Measurements from ENCODE around the gene RNFT2. TPM values are rescaled to one million over a fixed set of nuclear protein-coding genes. Genes with fewer than 3 reads are reported as not detected.

RNFT2 gene
- total and polyA plus RNA-seq, 12 donors, result 0.46 to 2.2 (median 1.6) TPM

- WGBS, 2 donors, result 72 to 75% methylated on average over 4 of the region's 4 CpGs
- DNase-seq, result no peak
- Histone ChIP-seq H3K9me3 (peaks cover 0 to 5% (median 0%) of the 10 kb centered on the region in 11 donors), H3K4me1 (peaks cover 0 to 5% (median 0%) of the 10 kb centered on the region in 9 donors), H3K36me3 (no peaks in the 10 kb centered on the region), H3K27me3 (no peaks in the 10 kb centered on the region), H3K4me3 (no peak overlapping the region), H3K27ac (no peak overlapping the region)
- no peak for TF ChIP-seq CTCF (IDR thresholded peaks at IDR 0.05)
- intact Hi-C loops (cut with DNase I), result no loop called here
- ATAC-seq, result no peak
Measured at GRCh38 chr12:116774020-116774419, 35.9 kb downstream of the RNFT2 start.

GRCh38 chr12:116777245-116777644, 39.1 kb downstream of the RNFT2 start:
- H3K4me3 ChIP-seq, result no peak overlapping the region
- no peak for DNase-seq
- ATAC-seq, result no peak
- H3K27me3 ChIP-seq, result no peaks in the 10 kb centered on the region
- intact Hi-C loops (cut with DNase I), result no loop called here
- H3K9me3 ChIP-seq, result peaks cover 0 to 5% (median 0%) of the 10 kb centered on the region in 11 donors
- H3K36me3 ChIP-seq, result no peaks in the 10 kb centered on the region
- no peak overlapping the region for H3K27ac ChIP-seq
- H3K4me1 ChIP-seq, result no peaks in the 10 kb centered on the region
- TF ChIP-seq CTCF (IDR thresholded peaks at IDR 0.05), result no peak
- 95 to 98% methylated on average over 1 of the region's 1 CpG for WGBS, 2 donors

- no peaks in the 10 kb centered on the region for H3K27me3 ChIP-seq
- no peak for DNase-seq
- WGBS, 2 donors, result 89 to 92% methylated on average over 2 of the region's 2 CpGs
- intact Hi-C loops (cut with DNase I), result no loop called here
- no peak overlapping the region for H3K27ac ChIP-seq
- H3K36me3 ChIP-seq, result no peaks in the 10 kb centered on the region
- H3K4me1 ChIP-seq, result no peaks in the 10 kb centered on the region
- no peak overlapping the region for H3K4me3 ChIP-seq
- no peak for TF ChIP-seq CTCF (IDR thresholded peaks at IDR 0.05)
- no peak for ATAC-seq
- H3K9me3 ChIP-seq, result peaks cover 0 to 5% (median 0%) of the 10 kb centered on the region in 11 donors
Measured at GRCh38 chr12:116779597-116779996, 41.5 kb downstream of the RNFT2 start.

- no peak for TF ChIP-seq CTCF (IDR thresholded peaks at IDR 0.05)
- no peaks in the 10 kb centered on the region for H3K36me3 ChIP-seq
- no peak for DNase-seq
- no peak overlapping the region for H3K4me3 ChIP-seq
- H3K4me1 ChIP-seq, result no peaks in the 10 kb centered on the region
- H3K9me3 ChIP-seq, result peaks cover 0 to 5% (median 0%) of the 10 kb centered on the region in 11 donors
- no peaks in the 10 kb centered on the region for H3K27me3 ChIP-seq
- ATAC-seq, result no peak
- no peak overlapping the region for H3K27ac ChIP-seq
- intact Hi-C loops (cut with DNase I), result no loop called here
- 72 to 74% methylated on average over 4 of the region's 4 CpGs for WGBS, 2 donors
Measured at GRCh38 chr12:116780942-116781341, 42.8 kb downstream of the RNFT2 start.

All from heart right ventricle (tissue), 16 donors.